A549 (cell line): ENCODE measurements around the gene RNF141. TPM values are rescaled to one million over a fixed set of nuclear protein-coding genes. Genes with fewer than 3 reads are reported as not detected.

Source experiments
- ATAC-seq, 2 experiments: fragments of 200-7000 bp in 1 of 2; fragments of >200 bp in 1 of 2; cut with Nextera tagmentation in 1 of 2; cut with Tn5 transposase in 1 of 2; 3 replicates each; pipeline versions ENCODE4 v1.8.0 to v1.9.1; 2018 to 2020; ENCODE audit warnings: mild to moderate bottlenecking in 1 of 2, moderate library complexity in 1 of 2
- CTCF ChIA-PET: fragments of 300-600 bp; sonication (Branson Sonifier 250); formaldehyde crosslinking; extraction: SDS; loops from one replicate; lab custom pipeline; 2021; ENCODE audit warnings: antibody characterized with exemption, inconsistent platforms; lab: Yijun Ruan, JAX
- POLR2A ChIA-PET: fragments of 350-600 bp; formaldehyde crosslinking; extraction: SDS; loops from one replicate; lab custom pipeline; 2021; ENCODE audit warnings: antibody characterized with exemption, inconsistent platforms; lab: Yijun Ruan, JAX
- DNase-seq, 2 experiments: peaks; one replicate each; pipeline versions ENCODE4 v3.0.0 to v3.0.0-alpha.2; 2011 to 2016; ENCODE audit warnings: low read depth in 1 of 2, low spot score in 1 of 2
- FAIRE-seq: peaks from 2 replicates; lab custom pipeline; 2011; peaks lifted over from hg19 to GRCh38; lab: Jason Lieb, UNC
- H3K27ac ChIP-seq, 2 experiments: fragments of >200 bp; sonication (Bioruptor Twin); formaldehyde crosslinking; 3 replicates each; pipeline ENCODE4 v1.5.1; 2016 to 2017
- H3K4me1 ChIP-seq: fragments of >200 bp; sonication (Bioruptor Twin); formaldehyde crosslinking; 3 replicates; pipeline ENCODE4 v1.6.1; 2016
- H3K4me2 ChIP-seq: fragments of >200 bp; sonication (Bioruptor Twin); formaldehyde crosslinking; 3 replicates; pipeline ENCODE4 v1.6.1; 2016
- H3K4me3 ChIP-seq: fragments of >200 bp; sonication (Bioruptor Twin); formaldehyde crosslinking; 3 replicates; pipeline ENCODE4 v1.5.1; 2016
- H3K9me3 ChIP-seq: fragments of >200 bp; sonication (Bioruptor Twin); formaldehyde crosslinking; 3 replicates; pipeline ENCODE4 v1.6.1; 2016
- CBX8 ChIP-seq: fragments of 200-600 bp; sonication (generic); IDR thresholded peaks from 2 replicates; pipeline ENCODE4 v1.6.1; 2016
- ESRRA ChIP-seq: fragments of 150-350 bp; IDR thresholded peaks from 2 replicates; pipeline ENCODE4 v1.6.1; 2014; ENCODE audit warnings: mild to moderate bottlenecking, low read length, borderline replicate concordance
- FOSB ChIP-seq: fragments of 250-450 bp; sonication (Bioruptor Pico); IDR thresholded peaks from 2 replicates; pipeline ENCODE4 v1.5.0; 2020; ENCODE audit warnings: mild to moderate bottlenecking, moderate library complexity
- FOSL2 ChIP-seq, 2 experiments: fragments of 450-650 bp in 1 of 2; fragments of >200 bp in 1 of 2; sonication (Bioruptor Twin) in 1 of 2; formaldehyde crosslinking; IDR thresholded peaks; 2 replicates each; pipeline versions ENCODE4 v1.5.0 to v1.6.1; 2016 to 2020; ENCODE audit warnings: mild to moderate bottlenecking in 1 of 2, moderate library complexity in 1 of 2
- HEYL ChIP-seq: fragments of 250-450 bp; sonication (Bioruptor Pico); IDR thresholded peaks from 2 replicates; pipeline ENCODE4 v1.8.0; 2021; ENCODE audit warnings: mild to moderate bottlenecking, moderate library complexity
- HOXA7 ChIP-seq: fragments of 250-450 bp; sonication (Bioruptor Pico); IDR thresholded peaks from 2 replicates; pipeline ENCODE4 v1.5.0; 2020; ENCODE audit warnings: mild to moderate bottlenecking, moderate library complexity
- HOXB13 ChIP-seq: fragments of 250-450 bp; sonication (Bioruptor Pico); IDR thresholded peaks from 2 replicates; pipeline ENCODE4 v1.5.0; 2020; ENCODE audit warnings: low read depth, mild to moderate bottlenecking, moderate library complexity
- JUN ChIP-seq, 2 experiments: fragments of >200 bp; sonication (Bioruptor Twin); formaldehyde crosslinking; IDR thresholded peaks; 2 replicates in 1 of 2; 3 replicates in 1 of 2; pipeline ENCODE4 v1.6.1; 2016 to 2017
- KDM5A ChIP-seq: fragments of 200-600 bp; sonication (generic); IDR thresholded peaks from 2 replicates; pipeline ENCODE4 v1.6.1; 2016; ENCODE audit warnings: antibody characterized with exemption, mild to moderate bottlenecking
- PHF8 ChIP-seq: fragments of 200-600 bp; sonication (generic); IDR thresholded peaks from 2 replicates; pipeline ENCODE4 v1.6.1; 2016; ENCODE audit warnings: low read depth, mild to moderate bottlenecking, antibody characterized with exemption, moderate library complexity, borderline replicate concordance
- ZC3H11A ChIP-seq: fragments of 450-650 bp; IDR thresholded peaks from 2 replicates; pipeline ENCODE4 v1.6.1; 2014; ENCODE audit warnings: antibody characterized with exemption, mild to moderate bottlenecking
- WGBS: methylation state at CpG from one replicate; pipeline ENCODE4 v1.1.6; 2017; ENCODE audit errors: missing lambda C conversion rate; 5-methylcytosine and 5-hydroxymethylcytosine counted together
- polyA plus RNA-seq, 4 experiments: library from polyadenylated mRNA; depleted of rRNA in 3 of 4; stranded (reverse); fragments of >200 nt; fragmentation: RNase III in 1 of 4; extraction: RNeasy Plus Mini Kit Qiagen cat#74134 plus additional on column Dnase treatment in 1 of 4; gene quantifications; 2 replicates in 3 of 4; 3 replicates in 1 of 4; pipeline ENCODE4 v1.2.3, GENCODE V29; 2011 to 2017
- TF ChIP-seq, protein P1 (sequence below): fragments of 200-600 bp; sonication (generic); IDR thresholded peaks from 2 replicates; pipeline ENCODE4 v1.6.1; 2016; ENCODE audit warnings: antibody characterized with exemption, mild to moderate bottlenecking, moderate library complexity
- TF ChIP-seq, protein P2 (sequence below): fragments of 250-450 bp; sonication (Bioruptor Pico); IDR thresholded peaks from 2 replicates; pipeline ENCODE4 v1.5.0; 2021; ENCODE audit warnings: mild to moderate bottlenecking, moderate library complexity, borderline replicate concordance
- TF ChIP-seq, protein P3 (sequence below): fragments of 450-650 bp; IDR thresholded peaks from 2 replicates; pipeline ENCODE4 v1.6.1; 2014; ENCODE audit warnings: antibody characterized with exemption

RNF141 gene
- polyA plus RNA-seq, 2 of the 4 experiments (the other 2 are of a cell fraction), result 16.8 to 33.3 TPM

DNA sequence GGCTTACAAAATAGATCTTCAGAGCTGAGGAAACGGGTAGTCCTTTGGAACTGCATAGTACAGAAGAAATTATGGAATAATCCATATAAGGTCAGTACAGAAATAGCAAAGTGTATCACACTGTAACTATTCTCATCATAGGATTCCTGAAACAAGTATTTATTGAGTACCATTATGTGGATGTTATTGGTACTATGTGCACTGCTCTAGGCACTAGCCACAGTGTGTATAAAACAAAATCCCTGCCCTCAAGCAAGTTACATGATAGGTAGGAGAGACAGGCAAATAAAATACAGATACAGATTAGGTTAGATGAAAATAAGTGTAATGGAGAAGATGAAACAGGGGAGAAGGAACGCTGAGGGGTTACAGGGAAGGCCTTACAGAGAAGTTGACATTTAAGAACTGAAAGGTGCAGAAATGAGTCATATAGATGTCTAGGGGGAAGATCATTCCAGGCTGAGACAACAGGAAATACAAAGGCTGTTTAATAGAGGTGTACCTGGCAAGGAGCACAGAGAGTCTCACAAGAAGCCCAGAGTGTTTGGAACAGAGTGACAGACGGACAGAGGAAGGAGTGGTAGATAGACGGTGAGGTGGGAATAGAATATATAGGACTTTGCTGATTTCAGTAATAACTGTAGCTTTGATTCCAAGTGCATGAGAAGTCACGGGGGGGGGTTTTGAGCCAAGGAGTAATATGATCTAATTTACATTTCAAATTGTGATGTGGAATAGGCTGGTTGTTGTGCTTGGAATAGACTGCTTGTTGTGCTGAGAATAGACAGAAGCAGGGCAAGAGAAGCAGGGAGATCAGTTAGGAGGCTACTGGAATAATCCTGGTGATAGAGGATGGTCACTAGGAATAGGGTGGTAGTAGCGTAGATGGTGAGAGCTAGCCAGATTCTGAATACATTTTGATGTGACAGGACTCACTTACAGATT, 13.7 kb downstream of the RNF141 start:
- TF ChIP-seq, protein P1, sequence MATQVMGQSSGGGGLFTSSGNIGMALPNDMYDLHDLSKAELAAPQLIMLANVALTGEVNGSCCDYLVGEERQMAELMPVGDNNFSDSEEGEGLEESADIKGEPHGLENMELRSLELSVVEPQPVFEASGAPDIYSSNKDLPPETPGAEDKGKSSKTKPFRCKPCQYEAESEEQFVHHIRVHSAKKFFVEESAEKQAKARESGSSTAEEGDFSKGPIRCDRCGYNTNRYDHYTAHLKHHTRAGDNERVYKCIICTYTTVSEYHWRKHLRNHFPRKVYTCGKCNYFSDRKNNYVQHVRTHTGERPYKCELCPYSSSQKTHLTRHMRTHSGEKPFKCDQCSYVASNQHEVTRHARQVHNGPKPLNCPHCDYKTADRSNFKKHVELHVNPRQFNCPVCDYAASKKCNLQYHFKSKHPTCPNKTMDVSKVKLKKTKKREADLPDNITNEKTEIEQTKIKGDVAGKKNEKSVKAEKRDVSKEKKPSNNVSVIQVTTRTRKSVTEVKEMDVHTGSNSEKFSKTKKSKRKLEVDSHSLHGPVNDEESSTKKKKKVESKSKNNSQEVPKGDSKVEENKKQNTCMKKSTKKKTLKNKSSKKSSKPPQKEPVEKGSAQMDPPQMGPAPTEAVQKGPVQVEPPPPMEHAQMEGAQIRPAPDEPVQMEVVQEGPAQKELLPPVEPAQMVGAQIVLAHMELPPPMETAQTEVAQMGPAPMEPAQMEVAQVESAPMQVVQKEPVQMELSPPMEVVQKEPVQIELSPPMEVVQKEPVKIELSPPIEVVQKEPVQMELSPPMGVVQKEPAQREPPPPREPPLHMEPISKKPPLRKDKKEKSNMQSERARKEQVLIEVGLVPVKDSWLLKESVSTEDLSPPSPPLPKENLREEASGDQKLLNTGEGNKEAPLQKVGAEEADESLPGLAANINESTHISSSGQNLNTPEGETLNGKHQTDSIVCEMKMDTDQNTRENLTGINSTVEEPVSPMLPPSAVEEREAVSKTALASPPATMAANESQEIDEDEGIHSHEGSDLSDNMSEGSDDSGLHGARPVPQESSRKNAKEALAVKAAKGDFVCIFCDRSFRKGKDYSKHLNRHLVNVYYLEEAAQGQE, result no peak
- TF ChIP-seq FOSL2 (IDR thresholded peaks at IDR 0.05), result peak; percentile 38; the same call in 1 of the 2 replicates
- TF ChIP-seq FOSL2 (CRISPR knock-in tag; IDR thresholded peaks at IDR 0.05), result no peak
- WGBS, result 39% methylated on average over 6 of the region's 6 CpGs
- ChIA-PET POLR2A (interaction anchor here (2.0 kb wide), 1 partner anchor 13 kb away, joined by 6 read pairs; the partner anchor contains the start of gene RNF141), CTCF (interaction anchor here (1.0 to 1.6 kb wide), 3 partner anchors 14 to 96 kb away, joined by 3 to 11 read pairs (median 3); partner anchors contain the start of gene RNF141)
- Histone ChIP-seq H3K9me3 (no peaks in the 10 kb centered on the region), H3K4me3 (peak overlapping the region; percentile 1; the same call in 1 of the 3 replicates), H3K4me2 (peak overlapping the region; percentile 74), H3K4me1 (peaks cover 43% of the 10 kb centered on the region), H3K27ac (peak overlapping the region; percentile 60 to 84)
- no peak for FAIRE-seq
- peak; percentile 86 to 92 for ATAC-seq
- DNase-seq, result peak in 1 of 2 experiments; percentile 42

DNA sequence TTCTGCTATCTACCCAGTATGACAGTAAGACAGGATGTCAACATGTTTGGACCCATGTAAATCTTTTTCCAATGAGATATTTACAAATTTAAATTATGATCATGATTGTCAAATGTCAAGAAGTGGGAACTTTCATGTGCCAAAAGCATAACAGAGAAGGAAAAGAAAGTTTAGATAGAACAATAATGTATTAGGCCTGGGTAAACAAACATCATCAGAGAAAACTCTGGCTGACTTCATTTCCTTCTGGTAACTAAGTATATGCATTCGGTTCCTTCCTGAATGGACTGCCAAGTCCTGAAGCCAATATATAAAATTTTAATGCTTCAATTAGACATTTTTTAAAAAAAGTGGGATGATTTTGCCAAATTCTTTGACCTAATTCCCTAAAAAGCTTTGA, 16.5 kb downstream of the RNF141 start:
- H3K4me2 ChIP-seq, result no peak overlapping the region
- TF ChIP-seq KDM5A, result no peak
- no peak for TF ChIP-seq ZC3H11A
- TF ChIP-seq HOXA7 (CRISPR knock-in tag), result no peak
- TF ChIP-seq JUN (IDR thresholded peaks at IDR 0.05), result no peak
- ChIA-PET CTCF (interaction anchor here (1.8 kb wide), 1 partner anchor 118 kb away, joined by 4 read pairs; no protein-coding TSS in a partner anchor), POLR2A (no interaction called here)
- H3K4me1 ChIP-seq, result peaks cover 39% of the 10 kb centered on the region
- WGBS, result 76% methylated on average over 1 of the region's 1 CpG
- H3K4me3 ChIP-seq, result no peak overlapping the region
- DNase-seq, result no peak
- H3K9me3 ChIP-seq, result no peaks in the 10 kb centered on the region
- no peak for FAIRE-seq
- ATAC-seq, result no peak
- H3K27ac ChIP-seq, result no peak overlapping the region

DNA sequence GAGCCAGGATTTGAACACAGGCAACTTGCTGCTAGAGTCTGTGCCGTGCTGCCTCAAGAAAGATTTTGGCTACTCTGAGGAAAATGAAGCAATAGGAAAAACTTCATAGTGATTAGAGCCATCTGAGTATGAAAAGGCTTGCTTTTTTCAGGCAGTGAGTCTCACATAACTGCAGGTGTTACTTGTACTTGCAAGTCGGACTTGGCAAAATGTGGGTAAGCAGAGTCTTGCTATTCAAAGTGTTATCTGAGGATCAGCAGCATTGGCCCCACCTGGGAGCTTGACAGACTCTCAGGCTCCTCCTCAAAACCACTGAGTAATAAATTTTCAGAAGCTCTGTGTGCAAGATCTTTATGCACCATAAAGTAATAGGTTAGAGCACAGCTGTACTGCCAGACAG, 18.1 kb downstream of the RNF141 start:
- Histone ChIP-seq H3K4me3 (no peak overlapping the region), H3K9me3 (no peaks in the 10 kb centered on the region), H3K27ac (no peak overlapping the region), H3K4me1 (peaks cover 24% of the 10 kb centered on the region), H3K4me2 (no peak overlapping the region)
- DNase-seq (no peak), ATAC-seq (no peak), FAIRE-seq (no peak)
- no peak for TF ChIP-seq HEYL (CRISPR knock-in tag)
- TF ChIP-seq, protein P2, sequence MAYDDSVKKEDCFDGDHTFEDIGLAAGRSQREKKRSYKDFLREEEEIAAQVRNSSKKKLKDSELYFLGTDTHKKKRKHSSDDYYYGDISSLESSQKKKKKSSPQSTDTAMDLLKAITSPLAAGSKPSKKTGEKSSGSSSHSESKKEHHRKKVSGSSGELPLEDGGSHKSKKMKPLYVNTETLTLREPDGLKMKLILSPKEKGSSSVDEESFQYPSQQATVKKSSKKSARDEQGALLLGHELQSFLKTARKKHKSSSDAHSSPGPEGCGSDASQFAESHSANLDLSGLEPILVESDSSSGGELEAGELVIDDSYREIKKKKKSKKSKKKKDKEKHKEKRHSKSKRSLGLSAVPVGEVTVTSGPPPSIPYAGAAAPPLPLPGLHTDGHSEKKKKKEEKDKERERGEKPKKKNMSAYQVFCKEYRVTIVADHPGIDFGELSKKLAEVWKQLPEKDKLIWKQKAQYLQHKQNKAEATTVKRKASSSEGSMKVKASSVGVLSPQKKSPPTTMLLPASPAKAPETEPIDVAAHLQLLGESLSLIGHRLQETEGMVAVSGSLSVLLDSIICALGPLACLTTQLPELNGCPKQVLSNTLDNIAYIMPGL (CRISPR knock-in tag), result no peak
- no peak for TF ChIP-seq FOSB
- no peak for TF ChIP-seq CBX8
- ChIA-PET POLR2A (no interaction called here), CTCF (interaction anchor here (0.6 to 1.8 kb wide), 4 partner anchors 11 to 214 kb away, joined by 3 to 6 read pairs (median 4); partner anchors contain the start of gene RNF141)
- WGBS, result 83% methylated on average over 2 of the region's 2 CpGs

DNA sequence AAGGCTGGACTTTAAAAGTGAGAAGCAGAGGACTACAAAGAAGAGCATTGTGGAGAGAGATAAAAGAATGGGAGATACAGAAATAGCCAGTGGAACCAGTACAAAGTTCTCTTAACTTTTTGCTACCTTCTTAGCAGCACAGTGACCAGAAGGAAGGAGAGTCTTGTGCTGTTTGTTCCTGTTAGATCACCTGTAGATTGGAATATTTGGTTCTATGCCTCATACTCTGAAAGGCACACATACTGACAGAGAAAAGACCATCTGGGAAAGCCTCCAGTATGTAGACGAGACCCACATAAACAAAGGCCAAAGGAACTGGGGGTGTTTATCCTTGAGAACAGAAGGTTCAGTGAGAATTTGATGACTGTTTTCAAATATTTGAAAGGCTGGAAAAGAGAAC, 18.7 kb downstream of the RNF141 start:
- ATAC-seq (no peak), FAIRE-seq (no peak), DNase-seq (no peak)
- Histone ChIP-seq H3K4me2 (no peak overlapping the region), H3K27ac (no peak overlapping the region), H3K4me1 (peaks cover 17% of the 10 kb centered on the region), H3K4me3 (no peak overlapping the region), H3K9me3 (no peaks in the 10 kb centered on the region)
- CTCF ChIA-PET, result interaction anchor here (1.7 kb wide), 1 partner anchor 213 kb away, joined by 5 read pairs; no protein-coding TSS in a partner anchor
- POLR2A ChIA-PET, result no interaction called here
- 93% methylated on average over 1 of the region's 1 CpG for WGBS
- no peak for TF ChIP-seq HOXB13
- no peak for TF ChIP-seq PHF8
- TF ChIP-seq, protein P1, result no peak
- TF ChIP-seq, protein P3, sequence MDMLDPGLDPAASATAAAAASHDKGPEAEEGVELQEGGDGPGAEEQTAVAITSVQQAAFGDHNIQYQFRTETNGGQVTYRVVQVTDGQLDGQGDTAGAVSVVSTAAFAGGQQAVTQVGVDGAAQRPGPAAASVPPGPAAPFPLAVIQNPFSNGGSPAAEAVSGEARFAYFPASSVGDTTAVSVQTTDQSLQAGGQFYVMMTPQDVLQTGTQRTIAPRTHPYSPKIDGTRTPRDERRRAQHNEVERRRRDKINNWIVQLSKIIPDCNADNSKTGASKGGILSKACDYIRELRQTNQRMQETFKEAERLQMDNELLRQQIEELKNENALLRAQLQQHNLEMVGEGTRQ, result no peak
- TF ChIP-seq ZC3H11A, result no peak
- no peak for TF ChIP-seq ESRRA
